Lower lobe of right lung (tissue), 2 donors: Measurements from ENCODE around the gene SLC2A11. TPM values are rescaled to one million over a fixed set of nuclear protein-coding genes. Genes with fewer than 3 reads are reported as not detected.

Experiments
- ATAC-seq, 2 donors: fragments of 200-7000 bp; cut with Tn5 transposase; one replicate each; pipeline ENCODE4 v1.9.1; 2020 to 2022; ENCODE audit warnings: mild to moderate bottlenecking in 2 of 2, moderate library complexity in 2 of 2
- DNase-seq: peaks from one replicate; pipeline ENCODE4 v3.0.0-alpha.2; 2020
- H3K27ac ChIP-seq: fragments of 200-600 bp; one replicate; pipeline ENCODE4 v1.8.0; 2022
- H3K27me3 ChIP-seq: fragments of 200-600 bp; one replicate; pipeline ENCODE4 v1.8.0; 2022; ENCODE audit warnings: low read depth
- H3K36me3 ChIP-seq: fragments of 200-600 bp; one replicate; pipeline ENCODE4 v1.8.0; 2022; ENCODE audit warnings: mild to moderate bottlenecking
- H3K4me1 ChIP-seq: fragments of 200-600 bp; one replicate; pipeline ENCODE4 v1.8.0; 2022
- H3K4me3 ChIP-seq: fragments of 200-600 bp; one replicate; pipeline ENCODE4 v1.8.0; 2022; ENCODE audit warnings: mild to moderate bottlenecking
- H3K9me3 ChIP-seq: fragments of 200-600 bp; one replicate; pipeline ENCODE4 v1.8.0; 2022
- intact Hi-C: fragments of 100-400 bp; cut with DNase I; formaldehyde crosslinking; loops from one replicate; pipeline ENCODE4 v1.11.0; 2022
- total RNA-seq: library from RNA; stranded (reverse); fragmentation: NEBNext Ultra II Directional; extraction: Animal tissue kit (Norgen Biotek cat#: 25700); gene quantifications from one replicate; pipeline ENCODE4 v1.2.1, GENCODE V29; 2021
- TF ChIP-seq, protein P1 (sequence below): fragments of 200-600 bp; IDR thresholded peaks from one replicate; pipeline ENCODE4 v1.8.0; 2022; ENCODE audit warnings: antibody characterized with exemption, mild to moderate bottlenecking
- donor health status: DM: no; HTN: yes; CAD: no; lungs with severe emphysema.

Gene SLC2A11
- total RNA-seq, 1 donor from 2014 or later, result 12.7 TPM

DNA sequence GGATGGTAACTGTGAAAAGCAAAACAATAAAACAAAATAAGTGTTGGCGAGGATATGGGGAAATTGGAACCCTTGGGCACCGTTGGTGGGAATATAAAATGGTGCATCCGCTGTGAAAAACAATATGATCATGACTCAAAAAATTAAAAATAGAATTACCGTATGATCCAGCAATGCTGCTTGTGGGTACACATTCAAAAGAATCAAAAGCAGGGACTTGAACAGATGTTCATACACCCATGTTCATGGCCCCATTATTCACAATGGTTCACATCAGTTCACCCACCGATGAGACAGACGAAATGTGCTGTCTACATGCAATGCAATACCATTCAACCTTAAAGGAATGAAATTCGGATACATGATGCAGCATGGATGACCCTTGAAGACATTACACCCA lies 17.6 kb upstream of the SLC2A11 start:
- Histone ChIP-seq H3K27me3 (no peaks in the 10 kb centered on the region), H3K4me3 (no peak overlapping the region), H3K9me3 (no peaks in the 10 kb centered on the region), H3K36me3 (peaks cover 12% of the 10 kb centered on the region), H3K4me1 (peaks cover 29% of the 10 kb centered on the region), H3K27ac (no peak overlapping the region)
- intact Hi-C loops, result no loop called here
- no peak for DNase-seq
- TF ChIP-seq, protein P1, sequence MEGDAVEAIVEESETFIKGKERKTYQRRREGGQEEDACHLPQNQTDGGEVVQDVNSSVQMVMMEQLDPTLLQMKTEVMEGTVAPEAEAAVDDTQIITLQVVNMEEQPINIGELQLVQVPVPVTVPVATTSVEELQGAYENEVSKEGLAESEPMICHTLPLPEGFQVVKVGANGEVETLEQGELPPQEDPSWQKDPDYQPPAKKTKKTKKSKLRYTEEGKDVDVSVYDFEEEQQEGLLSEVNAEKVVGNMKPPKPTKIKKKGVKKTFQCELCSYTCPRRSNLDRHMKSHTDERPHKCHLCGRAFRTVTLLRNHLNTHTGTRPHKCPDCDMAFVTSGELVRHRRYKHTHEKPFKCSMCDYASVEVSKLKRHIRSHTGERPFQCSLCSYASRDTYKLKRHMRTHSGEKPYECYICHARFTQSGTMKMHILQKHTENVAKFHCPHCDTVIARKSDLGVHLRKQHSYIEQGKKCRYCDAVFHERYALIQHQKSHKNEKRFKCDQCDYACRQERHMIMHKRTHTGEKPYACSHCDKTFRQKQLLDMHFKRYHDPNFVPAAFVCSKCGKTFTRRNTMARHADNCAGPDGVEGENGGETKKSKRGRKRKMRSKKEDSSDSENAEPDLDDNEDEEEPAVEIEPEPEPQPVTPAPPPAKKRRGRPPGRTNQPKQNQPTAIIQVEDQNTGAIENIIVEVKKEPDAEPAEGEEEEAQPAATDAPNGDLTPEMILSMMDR, result no peak
- no peak for ATAC-seq

DNA sequence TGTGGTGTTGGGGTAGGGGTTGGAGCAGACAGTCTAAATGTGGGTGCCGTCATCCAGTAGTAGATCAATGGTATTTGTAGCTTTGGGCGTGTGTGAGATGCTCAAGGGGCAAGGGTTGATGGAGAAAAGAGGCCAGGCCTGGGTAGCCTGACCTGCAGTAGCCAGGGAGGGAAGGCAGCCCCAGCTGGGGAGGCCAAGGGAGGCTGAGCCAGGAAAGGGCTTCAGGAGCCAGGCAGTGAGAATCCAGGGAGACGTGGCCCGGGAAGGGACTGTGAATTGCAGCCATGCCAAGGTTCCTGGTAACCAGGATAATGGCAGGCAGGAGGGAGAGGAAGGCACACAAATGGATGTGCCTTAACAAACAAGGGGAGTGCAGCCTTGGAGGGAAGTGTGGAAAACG lies 16.4 kb upstream of the SLC2A11 start:
- DNase-seq, result no peak
- intact Hi-C loops, result no loop called here
- Histone ChIP-seq H3K27me3 (no peaks in the 10 kb centered on the region), H3K4me3 (no peak overlapping the region), H3K9me3 (no peaks in the 10 kb centered on the region), H3K4me1 (peaks cover 40% of the 10 kb centered on the region), H3K36me3 (no peaks in the 10 kb centered on the region), H3K27ac (no peak overlapping the region)
- TF ChIP-seq, protein P1, result no peak
- no peak for ATAC-seq

DNA sequence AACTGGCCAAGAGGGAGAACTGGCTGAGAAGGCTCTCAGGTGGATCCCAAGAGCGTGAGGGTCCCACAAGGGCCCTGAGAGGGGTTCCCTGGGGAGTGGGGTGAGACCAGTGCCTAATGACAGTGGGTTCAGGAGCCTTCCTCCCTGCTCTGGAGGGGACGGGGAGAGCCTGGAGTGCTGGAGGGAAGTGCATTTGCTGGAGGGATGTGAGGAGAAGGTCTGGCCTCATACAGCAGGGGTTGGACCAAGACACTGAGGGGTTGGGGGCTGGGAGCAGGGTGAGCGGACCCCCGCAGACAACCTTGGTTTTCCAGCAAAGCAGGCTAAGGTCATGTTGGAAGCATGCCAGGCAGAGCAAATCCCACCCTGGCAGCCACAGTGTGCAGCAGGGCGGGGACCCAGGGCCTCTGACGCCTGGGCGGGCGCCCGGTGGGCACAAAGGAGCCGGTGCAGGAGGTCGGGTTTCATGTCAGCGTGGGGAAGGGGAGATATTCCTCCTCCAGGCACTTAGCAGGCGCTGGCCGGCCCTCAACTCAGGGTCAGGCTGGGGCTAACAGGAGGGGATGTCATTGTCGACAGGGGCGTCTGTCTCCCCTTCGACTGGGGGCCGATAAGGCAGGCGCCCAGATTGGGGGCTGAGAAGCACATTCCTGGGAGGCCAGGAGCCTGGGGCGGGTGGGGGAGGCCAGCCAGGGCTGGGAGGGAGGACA lies 15.8 kb upstream of the SLC2A11 start:
- no peaks in the 10 kb centered on the region for H3K27me3 ChIP-seq
- no peaks in the 10 kb centered on the region for H3K9me3 ChIP-seq
- no peak overlapping the region for H3K4me3 ChIP-seq
- intact Hi-C loops, result no loop called here
- DNase-seq (no peak), ATAC-seq (no peak)
- TF ChIP-seq, protein P1, result no peak
- H3K27ac ChIP-seq, result no peak overlapping the region
- peaks cover 46% of the 10 kb centered on the region for H3K4me1 ChIP-seq
- no peaks in the 10 kb centered on the region for H3K36me3 ChIP-seq

DNA sequence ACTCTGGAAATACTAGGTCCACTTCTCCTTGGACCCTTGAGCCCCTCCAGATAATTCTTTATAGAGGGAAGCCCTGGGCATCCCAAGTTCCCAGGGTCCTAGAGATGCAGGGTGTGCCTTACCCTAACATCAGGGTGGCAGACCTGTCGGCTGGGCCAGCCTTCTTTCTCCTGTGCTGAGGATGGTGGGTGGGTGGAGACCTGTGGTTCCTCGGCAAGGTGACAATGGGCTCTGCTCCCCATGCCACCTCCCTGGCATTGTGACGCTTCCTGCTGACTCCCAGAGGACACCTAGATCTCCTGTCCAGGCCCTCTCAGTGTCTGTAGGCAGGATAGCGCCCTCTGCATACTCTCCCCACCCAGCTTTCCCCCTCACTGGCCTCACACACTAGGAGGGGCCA lies 15.1 kb upstream of the SLC2A11 start:
- ATAC-seq (no peak), DNase-seq (no peak)
- H3K4me3 ChIP-seq, result no peak overlapping the region
- no peaks in the 10 kb centered on the region for H3K9me3 ChIP-seq
- peaks cover 47% of the 10 kb centered on the region for H3K4me1 ChIP-seq
- H3K27me3 ChIP-seq, result no peaks in the 10 kb centered on the region
- H3K36me3 ChIP-seq, result no peaks in the 10 kb centered on the region
- H3K27ac ChIP-seq, result no peak overlapping the region
- TF ChIP-seq, protein P1, result no peak
- intact Hi-C loops, result no loop called here

DNA sequence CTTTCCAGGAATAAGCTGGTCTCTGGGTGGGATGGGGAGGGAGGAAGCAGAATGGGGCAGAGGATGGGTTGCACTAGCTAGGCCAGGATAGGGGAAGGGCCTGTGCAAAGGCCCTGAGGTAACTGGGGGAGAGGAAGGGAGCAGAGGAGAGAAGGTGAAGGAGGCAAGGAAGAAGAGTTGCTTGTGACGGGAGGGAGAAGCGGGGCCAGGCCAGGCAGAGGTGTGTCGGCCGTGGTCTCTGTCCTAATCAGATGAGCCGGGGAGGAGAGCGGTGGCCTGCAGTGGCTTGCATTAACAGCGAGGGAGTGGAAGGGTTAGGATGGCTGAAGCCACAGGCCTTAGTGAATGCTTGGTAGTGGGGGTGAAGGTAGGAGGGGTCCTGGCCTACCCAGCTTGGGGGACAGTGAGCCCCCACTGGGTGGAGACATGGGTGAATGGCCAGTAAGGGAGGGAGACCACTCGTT lies 12.9 kb upstream of the SLC2A11 start:
- Histone ChIP-seq H3K9me3 (no peaks in the 10 kb centered on the region), H3K4me3 (no peak overlapping the region), H3K4me1 (peaks cover 37% of the 10 kb centered on the region), H3K27me3 (no peaks in the 10 kb centered on the region), H3K27ac (peak overlapping the region; percentile 53), H3K36me3 (no peaks in the 10 kb centered on the region)
- intact Hi-C loops, result no loop called here
- ATAC-seq, result no peak
- DNase-seq, result no peak
- TF ChIP-seq, protein P1, result no peak
